Neural progenitor cell (in vitro differentiated cells): ENCODE data around the gene IMP3. TPM values are rescaled to one million over a fixed set of nuclear protein-coding genes. Genes with fewer than 3 reads are reported as not detected.
A peak's percentile ranks its signal among the peaks of the same experiment; 100 is the strongest.
"Not testable (repeated sequence)": the region's sequence is repeated elsewhere in the genome, so short reads cannot be mapped to it uniquely, and the experiment has no call there.

ENCODE experiments used
- DNase-seq: peaks from one replicate; pipeline ENCODE4 v3.0.0-alpha.2; 2016; ENCODE audit warnings: low spot score
- H2AFZ ChIP-seq: fragments of 200-600 bp; sonication (generic); replicated peaks from 2 replicates; pipeline ENCODE4 v1.6.1; 2016; ENCODE audit warnings: antibody characterized with exemption
- H3F3A ChIP-seq: fragments of 200-600 bp; sonication (generic); 2 replicates; pipeline ENCODE4 v1.6.1; 2016; ENCODE audit warnings: antibody characterized with exemption, low read depth
- H3K27ac ChIP-seq: fragments of 200-600 bp; sonication (generic); 2 replicates; pipeline ENCODE4 v1.5.1; 2016; ENCODE audit warnings: mild to moderate bottlenecking
- H3K27me3 ChIP-seq: fragments of 200-600 bp; sonication (generic); 2 replicates; pipeline ENCODE4 v1.6.1; 2016; ENCODE audit warnings: mild to moderate bottlenecking, moderate library complexity
- H3K36me3 ChIP-seq: fragments of 200-600 bp; sonication (generic); 2 replicates; pipeline ENCODE4 v1.5.1; 2016
- H3K4me1 ChIP-seq: fragments of 200-600 bp; sonication (generic); 2 replicates; pipeline ENCODE4 v1.6.1; 2016; ENCODE audit warnings: mixed run types
- H3K4me2 ChIP-seq: fragments of 200-600 bp; sonication (generic); 2 replicates; pipeline ENCODE4 v1.6.1; 2016
- H3K4me3 ChIP-seq: fragments of 200-600 bp; sonication (generic); 2 replicates; pipeline ENCODE4 v1.5.1; 2016
- H3K79me2 ChIP-seq: fragments of 200-600 bp; sonication (generic); 2 replicates; pipeline ENCODE4 v1.6.1; 2016; ENCODE audit warnings: low read depth
- H3K9ac ChIP-seq: fragments of 200-600 bp; sonication (generic); 2 replicates; pipeline ENCODE4 v1.6.1; 2016
- H3K9me3 ChIP-seq: fragments of 200-600 bp; sonication (generic); 2 replicates; pipeline ENCODE4 v1.5.1; 2016; ENCODE audit warnings: low read depth
- H4K20me1 ChIP-seq: fragments of 200-600 bp; sonication (generic); 2 replicates; pipeline ENCODE4 v1.6.1; 2016; ENCODE audit warnings: low read depth
- H3K27ac Mint-ChIP-seq: 3 replicates; pipeline ENCODE4 v1.8.0; 2021; ENCODE audit warnings: mixed read lengths
- H3K27me3 Mint-ChIP-seq: 2 replicates; pipeline ENCODE4 v1.8.0; 2022; ENCODE audit warnings: low read depth, mild to moderate bottlenecking, inconsistent platforms, moderate library complexity, mixed read lengths; ENCODE audit not compliant: insufficient read depth
- H3K36me3 Mint-ChIP-seq: 3 replicates; pipeline ENCODE4 v1.8.0; 2021; ENCODE audit warnings: mixed read lengths
- H3K4me1 Mint-ChIP-seq: 3 replicates; pipeline ENCODE4 v1.8.0; 2021; ENCODE audit warnings: mixed read lengths
- H3K4me3 Mint-ChIP-seq: 3 replicates; pipeline ENCODE4 v1.8.0; 2021; ENCODE audit warnings: mild to moderate bottlenecking, moderate library complexity, mixed read lengths
- H3K9me3 Mint-ChIP-seq: 3 replicates; pipeline ENCODE4 v1.8.0; 2020; ENCODE audit warnings: mixed read lengths
- CTCF ChIP-seq: fragments of 200-600 bp; sonication (generic); IDR thresholded peaks from 2 replicates; pipeline ENCODE4 v1.5.1; 2017; ENCODE audit warnings: antibody characterized with exemption, mild to moderate bottlenecking
- EZH2 ChIP-seq: fragments of 200-600 bp; sonication (generic); IDR thresholded peaks from 2 replicates; pipeline ENCODE4 v1.6.1; 2017; ENCODE audit warnings: antibody characterized with exemption, mild to moderate bottlenecking, moderate library complexity
- EZH2phosphoT487 ChIP-seq: fragments of 200-600 bp; sonication (generic); IDR thresholded peaks from 2 replicates; pipeline ENCODE4 v1.6.1; 2017; ENCODE audit warnings: antibody characterized with exemption
- total RNA-seq: library from RNA; depleted of rRNA; stranded (reverse); fragments of >200 nt; gene quantifications from 2 replicates; pipeline ENCODE4 v1.2.3, GENCODE V29; 2015; ENCODE audit warnings: low replicate concordance

IMP3 gene
- total RNA-seq, 1 donor from 2014 or later, result 62.1 TPM

- no peak overlapping the region for H3K27ac Mint-ChIP-seq
Measured at GRCh38 chr15:75637245-75638009, 2.6 kb downstream of the IMP3 start.

GRCh38 chr15:75636026-75636425 lies 4.0 kb downstream of the IMP3 start:
- DNase-seq, result no peak
- Mint-ChIP-seq H3K27me3 (peaks cover 5% of the 10 kb centered on the region), H3K36me3 (peaks cover 2% of the 10 kb centered on the region), H3K4me1 (peaks cover 23% of the 10 kb centered on the region), H3K9me3 (no peaks in the 10 kb centered on the region), H3K4me3 (no peak overlapping the region), H3K27ac (no peak overlapping the region)
- H3F3A ChIP-seq, result peaks cover 20% of the 10 kb centered on the region
- H3K4me2 ChIP-seq, result no peak overlapping the region
- H4K20me1 ChIP-seq, result peaks cover 31% of the 10 kb centered on the region
- no peak for TF ChIP-seq EZH2
- no peak for TF ChIP-seq EZH2phosphoT487
- no peak for TF ChIP-seq CTCF
- H3K27me3 ChIP-seq, result no peaks in the 10 kb centered on the region
- no peaks in the 10 kb centered on the region for H3K4me1 ChIP-seq
- no peak overlapping the region for H3K9ac ChIP-seq
- H3K9me3 ChIP-seq, result no peaks in the 10 kb centered on the region
- H3K4me3 ChIP-seq, result no peak overlapping the region
- H3K79me2 ChIP-seq, result peaks cover 36% of the 10 kb centered on the region
- no peaks in the 10 kb centered on the region for H3K36me3 ChIP-seq
- no peak overlapping the region for H3K27ac ChIP-seq
- no peak overlapping the region for H2AFZ ChIP-seq

More at GRCh38 chr15:75637245-75638009, 2.6 kb downstream of the IMP3 start:
- H3K4me1 ChIP-seq, result no peaks in the 10 kb centered on the region
- no peaks in the 10 kb centered on the region for H3K36me3 ChIP-seq
- H3K27me3 Mint-ChIP-seq, result peaks cover 5% of the 10 kb centered on the region
- H2AFZ ChIP-seq, result no peak overlapping the region
- peaks cover 31% of the 10 kb centered on the region for H4K20me1 ChIP-seq
- no peaks in the 10 kb centered on the region for H3K9me3 Mint-ChIP-seq
- H3K4me2 ChIP-seq, result peak overlapping the region; percentile 87
- peaks cover 26% of the 10 kb centered on the region for H3F3A ChIP-seq
- peaks cover 2% of the 10 kb centered on the region for H3K36me3 Mint-ChIP-seq
- peak overlapping the region; percentile 90 for H3K4me3 Mint-ChIP-seq
- peak overlapping the region; percentile 91 for H3K4me3 ChIP-seq
- no peaks in the 10 kb centered on the region for H3K27me3 ChIP-seq
- TF ChIP-seq EZH2phosphoT487 (no peak), CTCF (no peak), EZH2 (no peak)
- H3K79me2 ChIP-seq, result peaks cover 36% of the 10 kb centered on the region
- peak overlapping the region; percentile 24 for H3K9ac ChIP-seq
- no peak for DNase-seq
- H3K9me3 ChIP-seq, result no peaks in the 10 kb centered on the region
- H3K27ac ChIP-seq, result no peak overlapping the region
- H3K4me1 Mint-ChIP-seq, result peaks cover 24% of the 10 kb centered on the region

GRCh38 chr15:75633922-75634321 lies 6.1 kb downstream of the IMP3 start:
- H3K4me2 ChIP-seq, H3K36me3 Mint-ChIP-seq, H3K9me3 ChIP-seq, H3K4me1 ChIP-seq, H3K27ac Mint-ChIP-seq, H3K27ac ChIP-seq, H3K36me3 ChIP-seq, H3K27me3 ChIP-seq, DNase-seq, H3K9me3 Mint-ChIP-seq, H3K4me3 ChIP-seq, H3K4me3 Mint-ChIP-seq, H3K27me3 Mint-ChIP-seq, H2AFZ ChIP-seq: not testable (repeated sequence)
- Histone ChIP-seq H3K9ac (peak overlapping the region; percentile 42), H4K20me1 (peaks cover 23% of the 10 kb centered on the region), H3K79me2 (peaks cover 26% of the 10 kb centered on the region), H3F3A (peaks cover 12% of the 10 kb centered on the region)
- peaks cover 15% of the 10 kb centered on the region for H3K4me1 Mint-ChIP-seq

GRCh38 chr15:75631935-75632334 lies 8.1 kb downstream of the IMP3 start:
- peaks cover 2% of the 10 kb centered on the region for H3K27me3 Mint-ChIP-seq
- Histone ChIP-seq H3K36me3 (no peaks in the 10 kb centered on the region), H2AFZ (no peak overlapping the region), H3K27ac (no peak overlapping the region), H3K9me3 (no peaks in the 10 kb centered on the region), H3K79me2 (peaks cover 6% of the 10 kb centered on the region), H3K4me3 (no peak overlapping the region), H3F3A (peaks cover 11% of the 10 kb centered on the region), H3K4me2 (no peak overlapping the region), H4K20me1 (peaks cover 3% of the 10 kb centered on the region), H3K9ac (no peak overlapping the region), H3K27me3 (no peaks in the 10 kb centered on the region), H3K4me1 (no peaks in the 10 kb centered on the region)
- no peak overlapping the region for H3K4me3 Mint-ChIP-seq
- no peak for DNase-seq
- TF ChIP-seq CTCF (no peak), EZH2 (no peak), EZH2phosphoT487 (no peak)
- H3K9me3 Mint-ChIP-seq, result no peaks in the 10 kb centered on the region
- H3K36me3 Mint-ChIP-seq, result no peaks in the 10 kb centered on the region
- H3K27ac Mint-ChIP-seq, result no peak overlapping the region
- no peaks in the 10 kb centered on the region for H3K4me1 Mint-ChIP-seq
